GM12878 (cell line): ENCODE data around the gene ZXDC. TPM values are rescaled to one million over a fixed set of nuclear protein-coding genes. Genes with fewer than 3 reads are reported as not detected.

Source experiments
- ATAC-seq: fragments of 200-7000 bp; cut with Tn5 transposase; 3 replicates; pipeline ENCODE4 v1.9.1; 2020; ENCODE audit warnings: mild to moderate bottlenecking, moderate library complexity
- BruUV-seq: library from RNA; stranded (reverse); fragments of 400-500 nt; replicated peaks from 2 replicates; lab custom pipeline; 2021; lab: Mats Ljungman, UMichigan
- CTCF ChIA-PET: fragments of 300-600 bp; sonication (Branson Sonifier 250); formaldehyde crosslinking; extraction: SDS; loops from one replicate; lab custom pipeline; 2021; ENCODE audit warnings: inconsistent platforms; lab: Yijun Ruan, JAX
- POLR2A ChIA-PET: fragments of 350-600 bp; formaldehyde crosslinking; extraction: SDS; loops from one replicate; lab custom pipeline; 2021; ENCODE audit warnings: inconsistent platforms; lab: Charles Lee
- RAD21 ChIA-PET: fragments of 300-600 bp; sonication (Branson Sonifier 250); formaldehyde crosslinking; loops from one replicate; lab custom pipeline; 2023; ENCODE audit warnings: antibody characterized with exemption; ENCODE audit not compliant: unreplicated experiment; lab: Charles Lee
- SMC1A ChIA-PET: fragments of 300-600 bp; sonication (Branson Sonifier 250); formaldehyde crosslinking; loops from one replicate; lab custom pipeline; 2023; ENCODE audit not compliant: unreplicated experiment, uncharacterized antibody; lab: Charles Lee
- DNase-seq: peaks from one replicate; pipeline ENCODE4 v3.0.0-alpha.2; 2011; ENCODE audit warnings: low read depth, low spot score
- FAIRE-seq: peaks from 3 replicates; lab custom pipeline; 2011; peaks lifted over from hg19 to GRCh38; lab: Jason Lieb, UNC
- H2AFZ ChIP-seq: 2 replicates; pipeline ENCODE4 v1.6.0; 2011; ENCODE audit warnings: low read depth, low read length, control low read depth; ENCODE audit not compliant: control insufficient read depth
- H3K27ac ChIP-seq: 2 replicates; pipeline ENCODE4 v1.5.1; 2011; ENCODE audit warnings: control low read depth; ENCODE audit not compliant: control insufficient read depth, insufficient read depth
- H3K27me3 ChIP-seq, 2 experiments: replicated peaks in 1 of 2; 2 replicates each; pipeline versions ENCODE4 v1.6.0 to v1.6.1; 2011; ENCODE audit warnings: low read length in 1 of 2; ENCODE audit not compliant: control insufficient read depth in 2 of 2, insufficient read depth in 2 of 2
- H3K36me3 ChIP-seq, 2 experiments: 2 replicates each; pipeline ENCODE4 v1.5.1; 2011; ENCODE audit warnings: low read length in 1 of 2; ENCODE audit not compliant: control insufficient read depth in 2 of 2, insufficient read depth in 2 of 2
- H3K4me1 ChIP-seq: 2 replicates; pipeline ENCODE4 v1.6.1; 2011; ENCODE audit warnings: mild to moderate bottlenecking, low read length, moderate library complexity, mixed read lengths; ENCODE audit not compliant: control insufficient read depth, insufficient read depth
- H3K4me2 ChIP-seq: 2 replicates; pipeline ENCODE4 v1.6.0; 2011; ENCODE audit warnings: control low read depth; ENCODE audit not compliant: control insufficient read depth, insufficient read depth
- H3K4me3 ChIP-seq: fragments of 200-600 bp; sonication (generic); 2 replicates; pipeline ENCODE4 v1.5.1; 2016
- H3K79me2 ChIP-seq: 2 replicates; pipeline ENCODE4 v1.6.0; 2011; ENCODE audit warnings: low read length; ENCODE audit not compliant: control insufficient read depth, insufficient read depth
- H3K9ac ChIP-seq: 2 replicates; pipeline ENCODE4 v1.8.0; 2011; ENCODE audit warnings: low read length, control low read depth, mixed read lengths; ENCODE audit not compliant: control insufficient read depth, insufficient read depth
- H3K9me3 ChIP-seq: replicated peaks from 3 replicates; pipeline ENCODE4 v1.5.1; 2011; ENCODE audit warnings: mild to moderate bottlenecking, low read length; ENCODE audit not compliant: control insufficient read depth, insufficient read depth
- H4K20me1 ChIP-seq: 2 replicates; pipeline ENCODE4 v1.6.0; 2011; ENCODE audit not compliant: control insufficient read depth, insufficient read depth
- CREB1 ChIP-seq: IDR thresholded peaks from 2 replicates; pipeline ENCODE4 v1.6.1; 2012; ENCODE audit warnings: low read depth, mild to moderate bottlenecking, inconsistent platforms
- GABPA ChIP-seq: IDR thresholded peaks from 2 replicates; pipeline ENCODE4 v1.6.1; 2014; ENCODE audit warnings: antibody characterized with exemption, low read depth, mild to moderate bottlenecking, inconsistent platforms
- KDM1A ChIP-seq: fragments of 200-600 bp; sonication (generic); IDR thresholded peaks from 2 replicates; pipeline ENCODE4 v1.6.1; 2016; ENCODE audit warnings: borderline replicate concordance
- MTA3 ChIP-seq: IDR thresholded peaks from 2 replicates; pipeline ENCODE4 v1.6.1; 2012; ENCODE audit warnings: low read length, inconsistent platforms, borderline replicate concordance
- MYC ChIP-seq: IDR thresholded peaks from 2 replicates; pipeline ENCODE4 v1.6.1; 2011; ENCODE audit warnings: mild to moderate bottlenecking, low read length, moderate library complexity, inconsistent platforms; ENCODE audit not compliant: insufficient read depth, insufficient replicate concordance, insufficient read length, severe bottlenecking
- NRF1 ChIP-seq: conservative IDR thresholded peaks from 2 replicates; pipeline ENCODE4 v1.6.1; 2011; ENCODE audit warnings: mild to moderate bottlenecking, low read depth, low read length, improper control_type of control experiment
- POU2F2 ChIP-seq: IDR thresholded peaks from 3 replicates; pipeline ENCODE4 v1.6.1; 2011; ENCODE audit warnings: low read depth, mild to moderate bottlenecking, low read length, borderline replicate concordance
- RBBP5 ChIP-seq: fragments of 200-600 bp; sonication (generic); conservative IDR thresholded peaks from 2 replicates; pipeline ENCODE4 v1.6.1; 2016
- RUNX3 ChIP-seq: IDR thresholded peaks from 2 replicates; pipeline ENCODE4 v1.6.1; 2012; ENCODE audit warnings: low read length, inconsistent platforms
- ZNF274 ChIP-seq: IDR thresholded peaks from one replicate; pipeline ENCODE4 v1.8.0; 2011; ENCODE audit not compliant: insufficient read length, insufficient read depth
- ZNF384 ChIP-seq: IDR thresholded peaks from 2 replicates; pipeline ENCODE4 v1.6.1; 2012; ENCODE audit warnings: low read depth, mild to moderate bottlenecking, low read length, improper control_type of control experiment, borderline replicate concordance
- WGBS: methylation state at CpG from one replicate; pipeline ENCODE4 v1.1.6; 2016; ENCODE audit warnings: low lambda C conversion rate; ENCODE audit not compliant: insufficient replicate concordance, insufficient coverage; ENCODE audit errors: missing lambda C conversion rate; 5-methylcytosine and 5-hydroxymethylcytosine counted together
- in situ Hi-C: fragments of 300-500 bp; cut with MboI; formaldehyde crosslinking; loops from 9 replicates; pipeline ENCODE4 v1.14.3; 2018; ENCODE audit warnings: mixed read lengths
- intact Hi-C: fragments of 100-400 bp; cut with micrococcal nuclease; formaldehyde crosslinking; loops from one replicate; pipeline ENCODE4 v1.14.2; 2022; ENCODE audit not compliant: unreplicated experiment
- polyA plus RNA-seq, 11 experiments: library from polyadenylated mRNA; depleted of rRNA in 4 of 11; unstranded in 6 of 11; stranded (reverse) in 5 of 11; fragments of >200 nt; fragmentation: Nextera tagmentation in 4 of 11; fragmentation: Illumina TruSeq in 1 of 11; extraction: Ambion mirVana in 4 of 11; extraction: Trizol in 1 of 11; gene quantifications; 1 replicate in 1 of 11; 2 replicates in 10 of 11; pipeline versions ENCODE4 v1.2.1 to v1.2.3, GENCODE V29; 2011 to 2016; ENCODE audit warnings: inconsistent platforms in 2 of 11, missing spikeins in 2 of 11, low read depth in 1 of 11
- total RNA-seq, 4 experiments: library from RNA; depleted of rRNA in 3 of 4; stranded (reverse); fragments of >200 nt in 3 of 4; fragmentation: Illumina TruSeq in 1 of 4; extraction: Trizol in 1 of 4; gene quantifications; 2 replicates each; pipeline versions ENCODE4 v1.2.1 to v1.2.3, GENCODE V29; 2013 to 2021
- TF ChIP-seq, protein P1 (sequence below): fragments of 450-650 bp; IDR thresholded peaks from 2 replicates; pipeline ENCODE4 v1.6.1; 2018; ENCODE audit warnings: borderline replicate concordance, mild to moderate bottlenecking; ENCODE audit not compliant: partially characterized antibody
- TF ChIP-seq, protein P2 (sequence below): fragments of 450-650 bp; formaldehyde crosslinking; IDR thresholded peaks from 2 replicates; pipeline ENCODE4 v1.4.0; 2022; ENCODE audit warnings: mild to moderate bottlenecking, moderate library complexity

ZXDC gene
- total and polyA plus RNA-seq, 10 of the 15 experiments (the other 5 are each of a cell fraction or from before 2014, with no cell fraction given), result 0.72 to 15.3 (median 8.5) TPM

DNA sequence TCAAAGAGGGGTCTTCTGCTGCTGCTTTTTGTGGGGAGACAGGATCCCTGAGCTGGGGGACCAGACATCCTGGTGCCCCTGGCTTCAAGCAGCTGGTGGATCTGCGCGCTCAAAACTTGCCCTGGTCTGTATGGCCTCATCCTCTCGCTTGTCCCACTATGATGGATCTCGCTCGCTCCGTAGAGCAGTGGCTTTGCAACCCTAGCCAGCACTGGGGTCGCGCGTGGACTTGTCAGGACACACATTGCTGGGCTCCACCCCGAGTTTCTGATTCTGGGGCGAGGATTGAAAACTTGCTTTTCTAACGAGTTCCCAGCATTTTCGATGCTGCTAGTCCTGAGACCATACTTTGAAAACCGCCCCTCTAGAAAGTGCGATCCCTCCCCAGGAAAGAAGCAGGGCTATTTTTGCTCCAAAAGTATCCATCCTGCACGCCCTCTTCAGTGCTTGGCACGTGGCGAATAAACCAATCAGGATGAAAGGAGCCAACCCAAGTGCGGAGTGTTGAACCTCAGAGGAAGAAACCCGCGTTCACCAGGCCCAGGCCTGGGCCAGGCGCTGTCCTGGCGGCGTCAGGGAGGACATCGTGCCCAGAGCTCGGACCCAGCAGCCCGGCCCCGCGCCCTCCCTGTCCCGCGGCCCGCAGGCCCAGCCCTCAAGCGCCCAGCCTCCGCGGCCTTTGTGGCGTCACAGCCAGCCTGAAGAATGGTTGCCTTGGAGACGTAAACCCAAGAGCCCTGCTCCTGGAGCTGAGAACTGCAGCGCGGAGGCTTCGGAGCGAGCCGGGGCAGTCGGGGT is 81.3 kb downstream of the ZXDC start, which contains the start of gene CFAP100:
CFAP100 (plus strand) TSS at position 731 of the 798 bp plus-strand sequence. CDS start 1,092 bp downstream, outside the sequence.
- H3K4me3 ChIP-seq, result no peak within 1 kb of the TSS
- intact Hi-C loops (no loop called here), in situ Hi-C loops (loop anchor here (10.0 to 25.0 kb wide), 2 partner anchors 107 to 260 kb away; no protein-coding TSS in a partner anchor)
- H3K9ac ChIP-seq, result no peak within 1 kb of the TSS
- 55% methylated on average over 39 of the region's 43 CpGs for WGBS
- H3K27ac ChIP-seq, result no peak within 1 kb of the TSS
- POLR2A ChIA-PET, result no interaction called here
- ATAC-seq, result no peak
- no peak for DNase-seq
- no peak for FAIRE-seq
- H3K4me2 ChIP-seq, result no peak within 1 kb of the TSS
- no peaks in the 10 kb centered on the region for H3K36me3 ChIP-seq
- no peaks in the 10 kb centered on the region for H4K20me1 ChIP-seq
- CTCF ChIA-PET, result interaction anchor here (0.5 to 1.3 kb wide), 2 partner anchors 80 to 1056 kb away, joined by 3 read pairs; no protein-coding TSS in a partner anchor
- peaks cover 15% of the 10 kb centered on the region for H3K4me1 ChIP-seq
- peaks cover 3% of the 10 kb centered on the region; the same call in 1 of the 3 replicates for H3K9me3 ChIP-seq
- H3K27me3 ChIP-seq, result peaks cover 0 to 3% of the 10 kb centered on the region in 2 experiments; a peak in 2 of 4 replicates
- H3K79me2 ChIP-seq, result no peaks in the 10 kb centered on the region
- RAD21 ChIA-PET, result no interaction called here
- H2AFZ ChIP-seq, result no peak within 1 kb of the TSS
- SMC1A ChIA-PET, result no interaction called here
- BruUV-seq, result no TSS peak
- TF ChIP-seq RUNX3 (no peak), ZNF274 (no peak), RBBP5 (no peak), POU2F2 (no peak), CREB1 (no peak), KDM1A (no peak), MYC (no peak), GABPA (no peak), NRF1 (no peak), ZNF384 (no peak), MTA3 (no peak)
- TF ChIP-seq, protein P1, sequence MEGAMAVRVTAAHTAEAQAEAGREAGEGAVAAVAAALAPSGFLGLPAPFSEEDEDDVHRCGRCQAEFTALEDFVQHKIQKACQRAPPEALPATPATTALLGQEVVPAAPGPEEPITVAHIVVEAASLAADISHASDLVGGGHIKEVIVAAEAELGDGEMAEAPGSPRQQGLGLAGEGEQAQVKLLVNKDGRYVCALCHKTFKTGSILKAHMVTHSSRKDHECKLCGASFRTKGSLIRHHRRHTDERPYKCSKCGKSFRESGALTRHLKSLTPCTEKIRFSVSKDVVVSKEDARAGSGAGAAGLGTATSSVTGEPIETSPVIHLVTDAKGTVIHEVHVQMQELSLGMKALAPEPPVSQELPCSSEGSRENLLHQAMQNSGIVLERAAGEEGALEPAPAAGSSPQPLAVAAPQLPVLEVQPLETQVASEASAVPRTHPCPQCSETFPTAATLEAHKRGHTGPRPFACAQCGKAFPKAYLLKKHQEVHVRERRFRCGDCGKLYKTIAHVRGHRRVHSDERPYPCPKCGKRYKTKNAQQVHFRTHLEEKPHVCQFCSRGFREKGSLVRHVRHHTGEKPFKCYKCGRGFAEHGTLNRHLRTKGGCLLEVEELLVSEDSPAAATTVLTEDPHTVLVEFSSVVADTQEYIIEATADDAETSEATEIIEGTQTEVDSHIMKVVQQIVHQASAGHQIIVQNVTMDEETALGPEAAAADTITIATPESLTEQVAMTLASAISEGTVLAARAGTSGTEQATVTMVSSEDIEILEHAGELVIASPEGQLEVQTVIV, result no peak
- TF ChIP-seq, protein P2, sequence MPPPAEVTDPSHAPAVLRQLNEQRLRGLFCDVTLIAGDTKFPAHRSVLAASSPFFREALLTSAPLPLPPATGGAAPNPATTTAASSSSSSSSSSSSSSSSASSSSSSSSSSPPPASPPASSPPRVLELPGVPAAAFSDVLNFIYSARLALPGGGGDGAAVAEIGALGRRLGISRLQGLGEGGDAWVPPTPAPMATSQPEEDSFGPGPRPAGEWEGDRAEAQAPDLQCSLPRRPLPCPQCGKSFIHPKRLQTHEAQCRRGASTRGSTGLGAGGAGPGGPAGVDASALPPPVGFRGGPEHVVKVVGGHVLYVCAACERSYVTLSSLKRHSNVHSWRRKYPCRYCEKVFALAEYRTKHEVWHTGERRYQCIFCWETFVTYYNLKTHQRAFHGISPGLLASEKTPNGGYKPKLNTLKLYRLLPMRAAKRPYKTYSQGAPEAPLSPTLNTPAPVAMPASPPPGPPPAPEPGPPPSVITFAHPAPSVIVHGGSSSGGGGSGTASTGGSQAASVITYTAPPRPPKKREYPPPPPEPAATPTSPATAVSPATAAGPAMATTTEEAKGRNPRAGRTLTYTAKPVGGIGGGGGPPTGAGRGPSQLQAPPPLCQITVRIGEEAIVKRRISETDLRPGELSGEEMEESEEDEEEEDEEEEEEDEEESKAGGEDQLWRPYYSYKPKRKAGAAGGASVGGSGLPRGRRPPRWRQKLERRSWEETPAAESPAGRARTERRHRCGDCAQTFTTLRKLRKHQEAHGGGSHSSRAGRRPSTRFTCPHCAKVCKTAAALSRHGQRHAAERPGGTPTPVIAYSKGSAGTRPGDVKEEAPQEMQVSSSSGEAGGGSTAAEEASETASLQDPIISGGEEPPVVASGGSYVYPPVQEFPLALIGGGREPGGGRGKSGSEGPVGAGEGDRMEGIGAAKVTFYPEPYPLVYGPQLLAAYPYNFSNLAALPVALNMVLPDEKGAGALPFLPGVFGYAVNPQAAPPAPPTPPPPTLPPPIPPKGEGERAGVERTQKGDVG (CRISPR knock-in tag), result no peak
